Prostate gland (tissue), 2 donors: ENCODE measurements around the gene KIF5B. TPM values are rescaled to one million over a fixed set of nuclear protein-coding genes. Genes with fewer than 3 reads are reported as not detected.
"Not testable (repeated sequence)": the region's sequence is repeated elsewhere in the genome, so short reads cannot be mapped to it uniquely, and the experiment has no call there.

Experiments
- DNase-seq: peaks from one replicate; pipeline ENCODE4 v3.0.0-alpha.2; 2019; ENCODE audit warnings: low spot score
- H3K27ac ChIP-seq, 2 donors: fragments of 200-600 bp; sonication (generic); 2 replicates each; pipeline ENCODE4 v1.5.1; 2017 to 2019
- H3K27me3 ChIP-seq: fragments of 200-600 bp; sonication (generic); replicated peaks from 2 replicates; pipeline ENCODE4 v1.5.1; 2019; ENCODE audit not compliant: insufficient read depth
- H3K36me3 ChIP-seq, 2 donors: fragments of 200-600 bp; sonication (generic); 1 replicate in 1 of 2; 2 replicates in 1 of 2; pipeline versions ENCODE4 v1.5.1 to v1.8.1; 2017 to 2019
- H3K4me1 ChIP-seq: fragments of 200-600 bp; sonication (generic); replicated peaks from 2 replicates; pipeline ENCODE4 v1.5.1; 2019
- H3K4me3 ChIP-seq, 2 donors: fragments of 200-600 bp; sonication (generic); 2 replicates each; pipeline ENCODE4 v1.5.1; 2017 to 2019
- H3K9me3 ChIP-seq: fragments of 200-600 bp; sonication (generic); 2 replicates; pipeline ENCODE4 v1.5.1; 2017
- CTCF ChIP-seq, 4 experiments: fragments of 200-600 bp in 2 of 4; fragments of 450-650 bp in 2 of 4; sonication (generic) in 2 of 4; IDR thresholded peaks; 1 replicate in 3 of 4; 2 replicates in 1 of 4; pipeline ENCODE4 v1.5.1; 2016 to 2019; ENCODE audit warnings: antibody characterized with exemption in 4 of 4, mild to moderate bottlenecking in 2 of 4, moderate library complexity in 2 of 4
- POLR2A ChIP-seq: fragments of 450-650 bp; IDR thresholded peaks from one replicate; pipeline ENCODE4 v1.6.1; 2016; ENCODE audit warnings: antibody characterized with exemption, mild to moderate bottlenecking
- POLR2AphosphoS5 ChIP-seq: sonication (generic); formaldehyde crosslinking; IDR thresholded peaks from one replicate; pipeline ENCODE4 v1.6.1; 2017; ENCODE audit warnings: antibody characterized with exemption
- WGBS: methylation state at CpG from one replicate; pipeline ENCODE4 v1.1.5; 2018; 5-methylcytosine and 5-hydroxymethylcytosine counted together
- intact Hi-C: fragments of 100-400 bp; cut with DNase I; formaldehyde crosslinking; loops from one replicate; pipeline ENCODE4 v1.14.2; 2022
- total RNA-seq, 2 donors: library from RNA; depleted of rRNA; stranded (reverse); fragments of >200 nt; gene quantifications; one replicate each; pipeline ENCODE4 v1.1.0, GENCODE V29; 2016

Gene KIF5B
- total RNA-seq, 2 donors from 2014 or later: 98.2 to 102 TPM

GRCh38 chr10:32046151-32046550, 10.1 kb downstream of the KIF5B start:
- no peak overlapping the region for H3K27ac ChIP-seq
- WGBS: 90% methylated on average over 3 of the region's 3 CpGs
- no peaks in the 10 kb centered on the region for H3K27me3 ChIP-seq
- intact Hi-C loops: no loop called here
- H3K4me3 ChIP-seq: no peak overlapping the region
- H3K4me1 ChIP-seq: no peaks in the 10 kb centered on the region
- DNase-seq: no peak
- H3K9me3 ChIP-seq: no peaks in the 10 kb centered on the region
- TF ChIP-seq POLR2AphosphoS5: no peak
- H3K36me3 ChIP-seq: no peaks in the 10 kb centered on the region

- 72% methylated on average over 8 of the region's 8 CpGs for WGBS
- H3K9me3 ChIP-seq, H3K4me1 ChIP-seq, H3K36me3 ChIP-seq, H3K27me3 ChIP-seq, intact Hi-C loops, H3K4me3 ChIP-seq, DNase-seq, H3K27ac ChIP-seq: not testable (repeated sequence)
These were observed 13.5 kb downstream of the KIF5B start for GRCh38 chr10:32042730-32043129.

DNA sequence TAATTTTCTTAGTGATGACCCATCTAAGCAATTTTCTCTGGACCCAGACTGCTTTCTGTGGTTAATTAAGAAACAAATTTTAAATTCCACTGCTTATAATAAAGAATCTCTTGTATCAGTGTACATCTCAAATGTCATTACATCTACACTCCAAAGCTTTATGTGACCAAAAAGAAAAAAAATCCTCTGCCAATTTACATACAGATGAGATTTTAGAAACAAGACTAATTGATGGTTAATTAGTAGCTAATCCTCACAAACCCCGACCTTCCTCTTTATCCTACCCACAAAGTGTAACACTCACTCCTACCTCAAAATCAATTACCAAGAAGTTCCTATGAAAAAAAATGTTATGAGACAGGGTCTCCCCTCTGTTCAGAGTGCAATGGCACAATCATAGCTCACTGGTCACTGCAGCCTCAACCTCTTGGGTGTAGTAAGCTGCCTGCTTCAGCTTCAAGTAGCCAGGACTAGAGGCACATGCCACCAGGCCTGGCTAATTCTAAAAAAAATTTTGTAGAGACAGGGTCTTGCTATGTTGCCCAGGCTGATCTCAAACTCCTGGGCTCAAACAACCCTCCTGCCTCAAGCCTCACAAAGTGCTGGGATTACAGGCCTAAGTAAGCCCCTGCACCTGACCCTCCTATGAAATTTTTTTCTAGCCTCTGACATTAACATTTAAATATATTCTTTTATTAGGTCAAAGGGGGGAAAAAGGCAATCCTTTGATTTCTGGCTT, 14.8 kb downstream of the KIF5B start:
- H3K36me3 ChIP-seq: no peaks in the 10 kb centered on the region
- intact Hi-C loops: no loop called here
- H3K4me1 ChIP-seq: no peaks in the 10 kb centered on the region
- H3K9me3 ChIP-seq: no peaks in the 10 kb centered on the region
- TF ChIP-seq POLR2A (no peak), CTCF (IDR thresholded peaks at IDR 0.05) (no peak), POLR2AphosphoS5 (no peak)
- no peaks in the 10 kb centered on the region for H3K27me3 ChIP-seq
- no peak overlapping the region for H3K4me3 ChIP-seq
- H3K27ac ChIP-seq: no peak overlapping the region
- 52% methylated on average over 1 of the region's 1 CpG for WGBS
- no peak for DNase-seq

DNA sequence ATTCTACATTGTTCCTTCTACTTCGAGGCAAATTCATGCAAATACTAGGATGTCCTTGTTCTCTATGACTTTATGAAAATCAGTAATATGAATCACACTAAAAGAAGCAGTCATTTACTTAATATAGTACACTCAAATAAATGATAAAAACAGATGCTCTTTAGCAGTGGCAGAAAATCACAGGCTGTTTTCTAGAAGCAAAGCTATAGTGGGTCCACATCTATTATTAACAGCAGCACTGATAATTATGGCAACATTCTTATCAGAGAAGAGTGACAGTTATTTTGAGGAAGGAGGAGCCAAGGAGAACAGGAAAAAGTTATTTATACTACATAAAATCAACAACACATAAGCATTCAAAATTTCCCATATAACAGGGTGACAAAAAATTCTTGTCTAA, 16.5 kb downstream of the KIF5B start:
- Histone ChIP-seq H3K36me3 (no peaks in the 10 kb centered on the region), H3K4me1 (no peaks in the 10 kb centered on the region), H3K27me3 (no peaks in the 10 kb centered on the region), H3K4me3 (no peak overlapping the region), H3K27ac (no peak overlapping the region), H3K9me3 (no peaks in the 10 kb centered on the region)
- WGBS: 70% methylated on average over 1 of the region's 1 CpG
- intact Hi-C loops: no loop called here
- TF ChIP-seq POLR2A: no peak
- no peak for TF ChIP-seq POLR2AphosphoS5
- no peak for TF ChIP-seq CTCF (IDR thresholded peaks at IDR 0.05)
- no peak for DNase-seq

DNA sequence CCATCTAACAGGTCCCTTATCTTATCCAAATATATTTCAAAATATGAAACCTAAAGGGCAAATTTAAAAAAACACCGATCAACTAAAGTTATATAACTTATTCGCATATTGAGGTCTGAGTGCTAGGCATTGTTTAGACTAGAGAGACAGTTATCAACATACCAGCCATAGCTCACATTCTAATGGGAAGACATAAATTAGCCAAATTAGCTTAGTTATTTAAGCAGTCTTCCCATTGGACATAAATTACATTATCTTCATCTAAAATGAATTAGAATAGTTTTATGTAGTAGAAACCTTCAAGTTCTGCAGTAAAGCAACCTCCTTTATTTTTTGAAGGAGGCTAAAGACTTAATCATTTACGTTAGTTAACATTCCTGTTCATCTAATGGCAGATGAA, 17.4 kb downstream of the KIF5B start:
- TF ChIP-seq POLR2A: no peak
- no peak for TF ChIP-seq POLR2AphosphoS5
- no peak for TF ChIP-seq CTCF (IDR thresholded peaks at IDR 0.05)
- H3K36me3 ChIP-seq: peaks cover 3 to 5% of the 10 kb centered on the region in 2 donors

DNA sequence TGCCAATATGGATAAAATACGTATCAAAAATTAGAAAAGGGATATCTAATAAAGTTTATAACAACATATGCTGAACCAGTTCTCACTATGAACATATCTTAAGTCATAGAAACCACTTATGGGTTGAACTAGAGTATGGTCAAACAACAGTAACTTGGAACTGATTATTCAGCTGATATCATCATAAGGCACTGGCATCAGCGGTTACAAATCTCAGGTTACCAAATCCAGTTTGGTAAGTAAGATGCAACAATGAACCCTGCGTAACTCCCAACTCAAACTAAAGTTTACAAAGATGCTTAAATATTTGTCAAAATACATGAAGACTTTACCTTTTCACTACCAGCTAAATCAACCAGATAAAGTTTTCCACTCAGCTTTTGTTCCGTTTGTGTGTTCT, 19.3 kb downstream of the KIF5B start:
- Histone ChIP-seq H3K27me3 (no peaks in the 10 kb centered on the region), H3K4me3 (no peak overlapping the region), H3K4me1 (no peaks in the 10 kb centered on the region), H3K36me3 (peaks cover 5 to 12% of the 10 kb centered on the region in 2 donors), H3K27ac (no peak overlapping the region), H3K9me3 (no peaks in the 10 kb centered on the region)
- intact Hi-C loops: no loop called here
- TF ChIP-seq CTCF (IDR thresholded peaks at IDR 0.05) (no peak), POLR2AphosphoS5 (peak; percentile 67), POLR2A (no peak)
- WGBS: 44% methylated on average over 4 of the region's 4 CpGs
- peak; percentile 15 for DNase-seq

More for the DNA sequence above, 17.4 kb downstream of the KIF5B start:
- Histone ChIP-seq H3K4me1 (no peaks in the 10 kb centered on the region), H3K27me3 (no peaks in the 10 kb centered on the region), H3K9me3 (no peaks in the 10 kb centered on the region), H3K4me3 (no peak overlapping the region), H3K27ac (no peak overlapping the region)
- WGBS: 77% methylated on average over 3 of the region's 3 CpGs
- DNase-seq: no peak
- intact Hi-C loops: no loop called here
